GM18517 (cell line): Measurements from ENCODE around the gene SLC4A2.
"Not testable (repeated sequence)": the region's sequence is repeated elsewhere in the genome, so short reads cannot be mapped to it uniquely, and the experiment has no call there.

Source experiments
- ATAC-seq: cut with Tn5 transposase; IDR thresholded peaks from one replicate; pipeline ENCODE4 v1.9.1; 2021; ENCODE audit warnings: mild to moderate bottlenecking, moderate library complexity; ENCODE audit not compliant: unreplicated experiment

Gene SLC4A2

GRCh38 chr7:151059367-151060112, at the start of gene SLC4A2:
Gene SLC4A2, plus strand, starts transcription at chr7:151059589. Its CDS starts 2,399 bp downstream, at chr7:151061988.
- ATAC-seq, result no peak

GRCh38 chr7:151010037-151010306, 49.4 kb upstream of the SLC4A2 start:
- no peak for ATAC-seq

- no peak for ATAC-seq
Observed at GRCh38 chr7:151010307-151011096, 48.9 kb upstream of the SLC4A2 start.

GRCh38 chr7:151011097-151011409, 48.3 kb upstream of the SLC4A2 start:
- ATAC-seq, result no peak

- not testable (repeated sequence) for ATAC-seq
Observed at GRCh38 chr7:151011616-151012015, 47.8 kb upstream of the SLC4A2 start.

GRCh38 chr7:151012031-151012692, 47.2 kb upstream of the SLC4A2 start:
- ATAC-seq, result no peak

- no peak for ATAC-seq
Observed at GRCh38 chr7:151012911-151013347, 46.5 kb upstream of the SLC4A2 start.

- no peak for ATAC-seq
Observed at GRCh38 chr7:151013356-151013732, 46.0 kb upstream of the SLC4A2 start.

GRCh38 chr7:151013733-151014497, 45.5 kb upstream of the SLC4A2 start:
- no peak for ATAC-seq

GRCh38 chr7:151014950-151015349, 44.4 kb upstream of the SLC4A2 start:
- no peak for ATAC-seq

- no peak for ATAC-seq
Observed at GRCh38 chr7:151015967-151016366, 43.4 kb upstream of the SLC4A2 start.

- no peak for ATAC-seq
Observed at GRCh38 chr7:151016505-151016904, 42.9 kb upstream of the SLC4A2 start.

- no peak for ATAC-seq
Observed at GRCh38 chr7:151016942-151017341, 42.4 kb upstream of the SLC4A2 start.

GRCh38 chr7:151017370-151017952, 41.9 kb upstream of the SLC4A2 start:
- no peak for ATAC-seq

GRCh38 chr7:151017953-151018420, 41.4 kb upstream of the SLC4A2 start:
- no peak for ATAC-seq

- ATAC-seq, result no peak
Observed at GRCh38 chr7:151018421-151019129, 40.8 kb upstream of the SLC4A2 start.

- no peak for ATAC-seq
Observed at GRCh38 chr7:151019130-151019447, 40.3 kb upstream of the SLC4A2 start.

- no peak for ATAC-seq
Observed at GRCh38 chr7:151020231-151020630, 39.2 kb upstream of the SLC4A2 start.

GRCh38 chr7:151023232-151023631, 36.2 kb upstream of the SLC4A2 start:
- ATAC-seq, result no peak

GRCh38 chr7:151024435-151025056, 34.8 kb upstream of the SLC4A2 start, which contains the start of gene ATG9B:
Gene ATG9B, minus strand, starts transcription at chr7:151024494. Its CDS starts 71 bp downstream, at chr7:151024423.
- no peak for ATAC-seq
